C4-2B (cell line): ENCODE results near the gene CD69.

Source experiments
- H3K27ac ChIP-seq: fragments of 450-650 bp; 2 replicates; pipeline ENCODE4 v1.5.1; 2017
- CTCF ChIP-seq: fragments of 450-650 bp; conservative IDR thresholded peaks from 2 replicates; pipeline ENCODE4 v1.5.1; 2017; ENCODE audit warnings: mild to moderate bottlenecking
- ZFX ChIP-seq: fragments of 450-650 bp; IDR thresholded peaks from 2 replicates; pipeline ENCODE4 v1.6.1; 2017

CD69 gene

GRCh38 chr12:9792961-9793617 lies 32.4 kb upstream of the CD69 start:
- TF ChIP-seq ZFX (no peak), CTCF (no peak)
- H3K27ac ChIP-seq = no peak overlapping the region

GRCh38 chr12:9792185-9792900 lies 31.6 kb upstream of the CD69 start:
- TF ChIP-seq CTCF (no peak), ZFX (no peak)
- H3K27ac ChIP-seq = no peak overlapping the region

GRCh38 chr12:9786726-9787717 lies 26.3 kb upstream of the CD69 start:
- H3K27ac ChIP-seq = no peak overlapping the region
- TF ChIP-seq ZFX (no peak), CTCF (no peak)

- H3K27ac ChIP-seq = no peak overlapping the region
- TF ChIP-seq ZFX (no peak), CTCF (no peak)
Measured at GRCh38 chr12:9784816-9785215, 24.1 kb upstream of the CD69 start.

GRCh38 chr12:9784326-9784725 lies 23.6 kb upstream of the CD69 start:
- TF ChIP-seq ZFX (no peak), CTCF (no peak)
- no peak overlapping the region for H3K27ac ChIP-seq

GRCh38 chr12:9782547-9783382 lies 22.1 kb upstream of the CD69 start:
- H3K27ac ChIP-seq = no peak overlapping the region
- TF ChIP-seq ZFX (no peak), CTCF (no peak)
